Anterior cingulate cortex (tissue), 58 donors: ENCODE results near the gene PAK1.

Experiments
- DNase-seq, 58 donors: peaks; one replicate each; lab custom pipeline; 2025; lab: John Stamatoyannopoulos, UW

Gene PAK1

DNA sequence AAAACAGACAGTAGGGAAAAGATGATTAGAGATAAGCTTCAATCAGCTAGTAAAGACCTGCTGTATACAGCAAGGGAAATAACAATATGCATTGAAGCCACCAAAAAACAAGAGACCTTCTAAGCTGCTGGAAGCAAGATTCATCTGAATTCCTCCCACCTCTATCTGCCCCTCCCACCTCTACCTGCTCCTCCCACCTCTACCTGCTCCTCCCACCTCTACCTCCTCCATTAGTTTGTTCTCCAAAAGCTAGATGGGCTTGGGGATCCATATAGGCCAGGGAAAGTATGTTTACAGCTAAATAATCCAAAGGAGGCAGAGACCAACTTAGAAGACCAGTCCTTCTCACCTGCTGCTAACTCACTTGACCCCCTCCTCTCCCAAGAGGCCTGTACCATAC, 33.2 kb downstream of the PAK1 start:
- no peak for DNase-seq

- no peak for DNase-seq
Measured at GRCh38 chr11:77438487-77438886, 35.4 kb downstream of the PAK1 start.

GRCh38 chr11:77436969-77437368, 36.9 kb downstream of the PAK1 start:
- no peak for DNase-seq

GRCh38 chr11:77436506-77436905, 37.4 kb downstream of the PAK1 start:
- no peak for DNase-seq

DNA sequence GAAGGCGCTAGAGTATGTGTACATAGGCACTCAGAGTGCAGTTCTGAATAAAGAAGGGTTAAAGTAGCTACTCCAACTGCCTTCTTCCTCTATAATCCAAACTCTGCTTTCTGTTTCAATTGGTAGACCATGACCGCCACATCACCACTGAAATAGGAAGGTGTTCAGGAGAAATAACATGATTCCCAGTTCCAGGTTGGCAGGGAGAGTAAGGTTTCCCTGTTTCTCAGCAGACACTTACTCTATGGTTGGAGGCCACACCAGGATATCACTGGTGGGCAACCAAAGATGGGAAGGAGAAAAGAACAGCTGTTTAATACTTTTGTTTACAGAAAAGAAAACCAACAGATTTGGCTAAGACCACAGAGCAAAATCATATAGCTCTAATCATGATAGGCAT, 37.9 kb downstream of the PAK1 start:
- no peak for DNase-seq

- no peak for DNase-seq
Measured at GRCh38 chr11:77431813-77432212, 42.1 kb downstream of the PAK1 start.

GRCh38 chr11:77428598-77428997, 45.3 kb downstream of the PAK1 start:
- DNase-seq = no peak

DNA sequence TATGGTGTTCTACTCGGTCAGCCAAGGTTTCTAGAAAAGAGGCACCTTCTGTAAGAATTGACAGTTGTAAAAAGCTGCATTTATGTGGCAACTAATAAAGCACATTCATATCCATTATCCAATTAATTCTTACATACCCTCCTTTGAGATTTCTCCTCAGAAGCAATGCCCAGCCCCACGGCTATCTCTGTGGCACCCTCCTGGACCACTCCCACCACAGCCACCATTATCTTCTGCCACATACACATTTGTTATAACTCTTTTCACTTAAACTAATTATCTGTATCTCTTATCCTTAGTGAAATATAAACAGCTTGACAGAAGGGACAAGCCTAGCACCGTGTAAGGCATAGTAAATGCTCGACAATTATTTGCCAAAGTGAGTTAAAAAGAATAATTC, 48.5 kb downstream of the PAK1 start:
- DNase-seq = no peak

GRCh38 chr11:77424644-77425043, 49.2 kb downstream of the PAK1 start:
- no peak for DNase-seq

DNA sequence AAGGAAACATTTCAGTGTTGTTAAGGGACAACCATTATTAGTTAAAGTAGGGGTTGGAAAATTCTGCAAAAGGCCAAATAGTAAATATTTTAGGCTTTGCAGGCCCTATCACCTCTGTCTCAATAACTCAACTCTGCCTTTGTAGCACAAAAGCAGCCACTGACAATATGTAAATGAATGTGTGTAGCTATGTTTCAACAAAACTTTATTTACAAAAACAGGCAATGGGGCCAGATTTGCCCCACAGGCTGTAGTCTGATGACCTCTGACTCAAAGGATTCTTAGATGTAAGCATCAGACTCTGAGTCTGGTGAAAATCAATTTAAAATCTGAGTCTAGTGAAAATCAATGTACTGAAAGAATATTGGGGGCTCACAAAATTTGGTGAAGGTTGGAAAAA, 50.3 kb downstream of the PAK1 start:
- no peak for DNase-seq

DNA sequence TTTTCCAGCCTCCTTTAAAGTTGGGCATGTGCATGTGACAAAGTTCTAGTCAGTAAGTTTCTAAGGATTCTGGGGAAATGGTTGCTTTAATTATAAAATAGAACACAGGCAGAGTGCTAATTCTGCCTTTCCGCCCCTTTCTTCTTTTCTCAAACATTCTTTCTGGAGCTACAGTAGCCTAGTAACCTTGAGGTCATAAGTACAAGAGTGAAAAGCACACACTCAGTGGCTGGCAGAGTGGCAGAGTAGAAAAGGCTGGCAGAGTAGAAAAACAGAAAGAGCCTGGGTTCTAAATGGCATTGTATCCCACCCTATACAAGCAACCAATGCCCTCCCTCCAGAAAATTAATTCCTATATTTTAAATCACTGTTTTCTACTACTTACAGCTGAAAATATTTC, 51.2 kb downstream of the PAK1 start:
- no peak for DNase-seq

DNA sequence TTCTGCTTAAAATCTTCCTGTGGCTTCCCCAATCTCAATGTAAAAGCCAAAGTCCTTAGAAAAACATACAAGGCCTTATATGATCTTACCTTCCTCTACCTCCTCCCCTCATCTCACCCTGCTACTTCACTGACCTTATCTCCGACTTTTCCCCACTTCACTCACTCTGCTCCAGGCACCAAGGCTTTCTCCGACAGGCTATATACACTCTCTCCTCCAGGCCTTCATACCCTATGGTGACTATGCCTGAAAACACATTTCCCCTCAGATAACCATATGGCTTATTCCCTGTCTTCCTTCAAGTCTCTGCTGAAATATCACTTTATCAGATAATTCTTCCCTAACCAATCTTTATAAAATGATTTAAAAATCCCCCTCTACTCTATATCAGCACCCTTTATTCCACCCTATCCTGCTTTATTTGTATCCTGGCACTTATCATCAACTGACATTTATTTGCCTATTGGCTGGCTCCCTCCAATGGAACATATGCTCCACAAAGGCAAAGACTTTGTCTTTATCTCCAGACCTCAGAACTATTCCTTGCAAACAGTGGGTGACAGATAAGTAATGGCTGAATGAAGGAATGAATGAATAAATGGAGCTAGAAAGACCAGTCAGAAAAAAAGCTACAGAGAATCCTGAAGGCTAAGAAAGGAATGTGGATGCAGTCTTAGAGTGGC, 52.7 kb downstream of the PAK1 start:
- DNase-seq = no peak

DNA sequence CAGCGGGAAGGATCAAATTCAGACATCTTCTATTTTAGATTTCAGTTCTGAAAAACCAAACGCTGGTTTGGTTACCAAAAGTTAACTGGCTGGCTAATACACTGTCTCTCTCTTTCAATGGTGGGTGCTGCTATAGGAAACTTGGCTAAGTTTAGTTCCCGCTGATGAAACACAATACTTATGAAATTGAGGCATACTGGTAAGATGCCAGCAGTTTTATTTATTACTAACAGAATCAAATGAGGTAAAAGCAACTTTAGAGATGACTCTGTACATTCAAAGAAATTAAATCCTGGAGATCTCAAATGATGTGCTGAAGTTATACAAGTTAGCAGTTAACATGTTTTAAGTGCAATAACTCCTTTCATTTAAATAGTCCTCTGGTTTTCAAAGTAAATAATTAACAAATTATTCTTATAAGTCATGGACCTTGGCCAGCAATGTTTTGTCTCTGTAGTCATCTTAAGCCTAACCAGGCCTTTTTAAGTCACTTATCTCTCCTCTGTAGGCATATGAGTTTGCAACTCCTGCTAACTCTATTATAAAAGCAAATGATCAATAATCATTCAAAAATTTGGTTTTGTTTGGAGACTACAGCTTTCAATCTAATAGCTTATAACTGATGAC, 54.8 kb downstream of the PAK1 start:
- no peak for DNase-seq

DNA sequence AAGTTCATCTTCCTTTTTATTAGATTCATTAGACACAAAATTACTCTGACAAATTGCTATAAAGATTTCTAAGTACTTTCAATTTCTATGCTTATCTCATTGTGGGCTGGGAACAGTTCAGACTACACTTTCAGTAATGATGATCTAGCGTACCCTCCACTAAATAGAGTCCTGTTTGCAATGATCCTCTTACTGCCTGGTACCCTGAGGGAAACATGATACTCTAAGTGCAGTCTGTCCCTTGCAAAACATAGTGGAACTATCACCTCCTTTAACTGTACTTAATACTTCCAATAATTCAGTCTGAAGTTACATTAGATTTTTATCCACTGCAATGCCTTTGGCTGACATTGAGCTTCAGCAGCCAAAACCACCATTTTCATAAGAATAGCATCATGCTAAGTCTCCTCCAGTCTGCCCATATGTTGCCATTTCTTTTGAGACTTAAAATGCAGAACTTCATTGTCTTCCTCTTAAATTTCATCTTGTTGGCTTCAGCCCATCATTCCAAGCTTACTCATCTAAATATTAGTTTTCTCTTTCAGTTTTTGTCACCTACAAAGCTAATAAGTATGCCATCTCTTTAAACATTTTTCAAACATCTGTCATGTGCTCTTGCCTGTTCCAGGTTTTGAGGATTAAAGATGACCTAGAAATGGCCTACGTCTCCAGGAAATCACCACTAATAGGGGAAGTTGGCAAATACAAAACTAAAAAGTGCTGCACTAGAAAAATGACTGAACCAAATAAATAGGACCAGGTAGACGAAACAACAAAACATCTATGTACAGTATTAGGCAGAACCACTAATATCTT, 55.5 kb downstream of the PAK1 start:
- no peak for DNase-seq

GRCh38 chr11:77416357-77416756, 57.5 kb downstream of the PAK1 start:
- no peak for DNase-seq

GRCh38 chr11:77413850-77414460, 59.9 kb downstream of the PAK1 start:
- DNase-seq = no peak

- DNase-seq = no peak
Measured at GRCh38 chr11:77412814-77413213, 61.1 kb downstream of the PAK1 start.

GRCh38 chr11:77411717-77412441, 62.0 kb downstream of the PAK1 start:
- peak in 57 of 58 donors; percentile 15 to 92 (median 70) for DNase-seq

DNA sequence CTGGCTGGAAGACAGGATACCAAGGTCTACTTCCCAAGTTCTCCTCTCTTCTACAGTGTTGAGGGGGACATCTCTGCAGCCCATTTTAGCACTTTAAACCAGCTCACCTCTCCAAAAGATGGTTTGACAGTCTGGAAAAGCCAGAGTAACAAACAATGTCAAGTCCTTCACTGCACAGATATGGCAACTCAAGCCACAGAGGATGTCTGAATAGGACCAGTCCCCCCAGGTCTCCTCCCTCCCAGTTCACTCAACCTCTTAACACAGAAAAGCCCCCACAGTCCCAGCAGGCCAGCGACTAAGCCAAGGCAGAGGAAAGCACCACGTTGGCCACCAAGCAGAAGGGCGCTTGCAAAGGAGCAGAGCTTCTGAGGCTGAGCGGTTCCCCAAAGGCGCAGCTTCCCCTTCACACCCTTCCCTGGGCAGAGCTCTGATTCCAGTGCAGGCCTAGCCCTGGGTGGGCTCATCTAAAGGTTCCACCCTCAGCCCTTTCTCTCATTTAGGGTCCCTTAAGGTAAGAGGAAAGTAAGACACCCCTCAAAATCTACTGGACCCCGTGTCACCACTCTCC, 62.7 kb downstream of the PAK1 start:
- DNase-seq = peak in 16 of 58 donors; percentile 2 to 63 (median 19)
